HG03039 (cell line): Measurements from ENCODE around the gene GNG14.
"Not testable (repeated sequence)": the region's sequence is repeated elsewhere in the genome, so short reads cannot be mapped to it uniquely, and the experiment has no call there.

ENCODE experiments used
- ATAC-seq: cut with Tn5 transposase; IDR thresholded peaks from one replicate; pipeline ENCODE4 v1.9.1; 2021; ENCODE audit warnings: mild to moderate bottlenecking, moderate library complexity; ENCODE audit not compliant: unreplicated experiment

Gene GNG14

GRCh38 chr19:12687496-12688196, at the start of gene GNG14:
GNG14 (plus strand) TSS chr19:12687998; CDS start chr19:12688049, 51 bp downstream.
- ATAC-seq: no peak

GRCh38 chr19:12638611-12639182, 49.1 kb upstream of the GNG14 start:
- ATAC-seq: no peak

- ATAC-seq: no peak
These were observed 47.7 kb upstream of the GNG14 start for GRCh38 chr19:12639901-12640613.

- no peak for ATAC-seq
These were observed 46.3 kb upstream of the GNG14 start for GRCh38 chr19:12641456-12641855.

GRCh38 chr19:12642506-12642905, 45.3 kb upstream of the GNG14 start:
- no peak for ATAC-seq

- not testable (repeated sequence) for ATAC-seq
These were observed 44.1 kb upstream of the GNG14 start for GRCh38 chr19:12643716-12644115.

- no peak for ATAC-seq
These were observed 41.2 kb upstream of the GNG14 start for GRCh38 chr19:12646551-12646950.

GRCh38 chr19:12647047-12647446, 40.8 kb upstream of the GNG14 start:
- ATAC-seq: no peak

GRCh38 chr19:12647490-12648071, 40.2 kb upstream of the GNG14 start:
- ATAC-seq: no peak

- no peak for ATAC-seq
These were observed 39.7 kb upstream of the GNG14 start for GRCh38 chr19:12648088-12648487.

- no peak for ATAC-seq
These were observed 37.9 kb upstream of the GNG14 start for GRCh38 chr19:12649941-12650340.

GRCh38 chr19:12652219-12652618, 35.6 kb upstream of the GNG14 start:
- no peak for ATAC-seq

GRCh38 chr19:12655546-12655945, 32.3 kb upstream of the GNG14 start:
- ATAC-seq: no peak

- ATAC-seq: no peak
These were observed 30.8 kb upstream of the GNG14 start for GRCh38 chr19:12656899-12657571.

GRCh38 chr19:12657966-12658365, 29.8 kb upstream of the GNG14 start:
- ATAC-seq: no peak

GRCh38 chr19:12660980-12661379, 26.8 kb upstream of the GNG14 start:
- ATAC-seq: no peak

GRCh38 chr19:12664406-12665280, 23.2 kb upstream of the GNG14 start:
- ATAC-seq: no peak

- ATAC-seq: no peak
These were observed 22.6 kb upstream of the GNG14 start for GRCh38 chr19:12665281-12665573.

GRCh38 chr19:12665671-12666264, 22.0 kb upstream of the GNG14 start:
- ATAC-seq: no peak
